Lower leg skin (tissue), 4 donors: ENCODE data around the gene LZTR1. TPM values are rescaled to one million over a fixed set of nuclear protein-coding genes. Genes with fewer than 3 reads are reported as not detected.
"Not testable (repeated sequence)": the region's sequence is repeated elsewhere in the genome, so short reads cannot be mapped to it uniquely, and the experiment has no call there.

Experiments
- DNase-seq, 2 donors: peaks; one replicate each; pipeline ENCODE4 v3.0.0-alpha.2; 2019; ENCODE audit warnings: low spot score in 2 of 2
- H3K4me3 ChIP-seq: fragments of 200-600 bp; sonication (generic); 2 replicates; pipeline ENCODE4 v1.5.1; 2017; ENCODE audit warnings: mild to moderate bottlenecking, low read depth; ENCODE audit not compliant: poor library complexity, severe bottlenecking
- CTCF ChIP-seq, 3 donors: fragments of 450-650 bp; IDR thresholded peaks; one replicate each; pipeline ENCODE4 v1.5.1; 2016; ENCODE audit warnings: antibody characterized with exemption in 3 of 3, mild to moderate bottlenecking in 3 of 3, moderate library complexity in 2 of 3
- POLR2A ChIP-seq, 2 donors: fragments of 450-650 bp; IDR thresholded peaks; one replicate each; pipeline ENCODE4 v1.6.1; 2016 to 2017; ENCODE audit warnings: antibody characterized with exemption in 2 of 2, mild to moderate bottlenecking in 1 of 2, moderate library complexity in 1 of 2
- WGBS, 2 donors: methylation state at CpG; one replicate each; pipeline ENCODE4 v1.1.5; 2018; 5-methylcytosine and 5-hydroxymethylcytosine counted together
- intact Hi-C: fragments of 100-400 bp; cut with DNase I; formaldehyde crosslinking; loops from one replicate; pipeline ENCODE4 v1.15.0; 2023; ENCODE audit warnings: low total_unique reads
- total RNA-seq, 4 donors: library from RNA; depleted of rRNA; stranded (reverse); fragments of >200 nt; gene quantifications; one replicate each; pipeline ENCODE4 v1.1.0, GENCODE V29; 2016

LZTR1 gene
- total RNA-seq, 4 donors from 2014 or later = 25.4 to 34.9 (median 28.4) TPM

- H3K4me3 ChIP-seq = no peak within 1 kb of the TSS
- intact Hi-C loops = no loop called here
- 12 to 15% methylated on average over 33 to 37 of the region's 59 CpGs for WGBS, 2 donors
- TF ChIP-seq CTCF (IDR thresholded peaks at IDR 0.05) (no peak), POLR2A (IDR thresholded peaks at IDR 0.05) (no peak)
- DNase-seq = no peak
These were observed 50.2 kb downstream of the LZTR1 start, which contains the start of gene SLC7A4 for GRCh38 chr22:21032037-21032867. SLC7A4 (minus strand) TSS chr22:21032561; CDS start chr22:21031812, 749 bp downstream.

GRCh38 chr22:21032868-21033688, 51.0 kb downstream of the LZTR1 start:
- DNase-seq = no peak
- H3K4me3 ChIP-seq = no peak overlapping the region
- intact Hi-C loops = no loop called here
- TF ChIP-seq CTCF (IDR thresholded peaks at IDR 0.05) (no peak), POLR2A (IDR thresholded peaks at IDR 0.05) (no peak)
- WGBS, 2 donors = 77 to 81% methylated on average over 12 of the region's 12 CpGs

DNA sequence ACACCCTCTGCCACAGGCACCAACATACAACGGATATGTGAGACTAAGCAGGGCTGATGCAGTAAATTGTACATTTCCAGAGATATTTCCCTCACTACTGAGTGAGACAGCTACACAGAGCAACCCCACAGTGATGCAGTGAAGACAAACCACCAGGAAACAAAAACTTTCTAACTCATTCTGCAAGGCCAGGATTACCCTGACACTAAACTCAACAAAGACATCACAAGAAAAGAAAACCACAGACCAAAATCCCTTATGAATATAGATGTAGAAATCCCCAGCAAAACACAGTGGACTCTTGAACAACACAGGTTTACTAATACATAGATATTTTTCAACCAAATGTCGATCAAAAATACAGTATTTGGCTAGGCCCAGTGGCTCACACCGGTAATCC, 51.8 kb downstream of the LZTR1 start:
- no peak for DNase-seq
- TF ChIP-seq POLR2A (IDR thresholded peaks at IDR 0.05) (no peak), CTCF (IDR thresholded peaks at IDR 0.05) (no peak)
- 71 to 78% methylated on average over 3 of the region's 3 CpGs for WGBS, 2 donors
- H3K4me3 ChIP-seq = no peak overlapping the region
- intact Hi-C loops = no loop called here

GRCh38 chr22:21034989-21035388, 52.9 kb downstream of the LZTR1 start:
- H3K4me3 ChIP-seq = no peak overlapping the region
- 88 to 89% methylated on average over 3 of the region's 3 CpGs for WGBS, 2 donors
- no peak for TF ChIP-seq POLR2A (IDR thresholded peaks at IDR 0.05)
- TF ChIP-seq CTCF (IDR thresholded peaks at IDR 0.05) = no peak
- no peak for DNase-seq
- intact Hi-C loops = no loop called here

GRCh38 chr22:21038405-21038804, 56.3 kb downstream of the LZTR1 start:
- WGBS, 2 donors = 29 to 39% methylated on average over 2 of the region's 2 CpGs
- H3K4me3 ChIP-seq = no peak overlapping the region
- DNase-seq = no peak
- TF ChIP-seq POLR2A (IDR thresholded peaks at IDR 0.05) (no peak), CTCF (IDR thresholded peaks at IDR 0.05) (no peak)
- intact Hi-C loops = no loop called here

DNA sequence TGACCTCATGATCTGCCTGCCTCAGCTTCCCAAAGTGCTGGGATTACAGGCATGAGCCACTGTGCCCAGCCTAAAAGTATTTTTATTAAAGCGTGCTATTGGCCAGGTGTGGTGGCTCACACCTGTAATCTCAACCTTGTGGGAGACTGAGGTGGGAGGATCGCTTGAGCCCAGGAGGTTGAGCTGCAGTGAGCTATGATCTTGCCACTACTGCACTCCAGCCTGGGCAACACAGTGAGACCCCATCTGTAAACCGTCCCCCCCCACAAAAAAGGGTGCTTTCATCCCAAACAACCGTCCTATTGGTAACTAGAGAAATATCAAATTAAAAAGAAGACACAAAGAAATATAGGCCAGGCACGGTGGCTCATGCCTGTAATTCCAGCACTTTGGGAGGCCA, 57.1 kb downstream of the LZTR1 start:
- WGBS, 2 donors = 94 to 95% methylated on average over 5 of the region's 5 CpGs
- intact Hi-C loops, DNase-seq, H3K4me3 ChIP-seq: not testable (repeated sequence)
